ENCODE measurements around the gene PPP1R3C. TPM values are rescaled to one million over a fixed set of nuclear protein-coding genes. Genes with fewer than 3 reads are reported as not detected.

PPP1R3C gene
- total RNA-seq, 1 donor from 2014 or later, result 3.7 TPM

- Histone ChIP-seq H3K4me3 (ENCODE audit: insufficient read depth, low read depth, low read length) (no peak overlapping the region), H3K79me2 (ENCODE audit: insufficient read depth, low read length) (no peaks in the 10 kb centered on the region), H3K4me2 (ENCODE audit: low read length) (peak overlapping the region; percentile 6), H3K4me1 (ENCODE audit: insufficient read depth, low read length) (peaks cover 22% of the 10 kb centered on the region), H2AFZ (ENCODE audit: low read depth, low read length) (no peak overlapping the region), H3K9ac (ENCODE audit: low read length) (no peak overlapping the region), H3K27ac (ENCODE audit: low read depth, low read length) (peak overlapping the region; percentile 18), H4K20me1 (ENCODE audit: insufficient read depth, low read length) (no peaks in the 10 kb centered on the region), H3K36me3 (ENCODE audit: insufficient read depth, low read length) (no peaks in the 10 kb centered on the region), H3K27me3 (ENCODE audit: insufficient read depth, low read length) (no peaks in the 10 kb centered on the region), H3K9me3 (ENCODE audit: insufficient read depth, low read depth, low read length) (no peaks in the 10 kb centered on the region)
- FAIRE-seq (peak; percentile 63), DNase-seq (ENCODE audit: low read depth) (peak; percentile 92)
- Mint-ChIP-seq H3K4me1 (ENCODE audit: low read depth, unreplicated experiment) (peaks cover 25% of the 10 kb centered on the region), H3K27me3 (ENCODE audit: low read depth, unreplicated experiment) (no peaks in the 10 kb centered on the region), H3K4me3 (ENCODE audit: unreplicated experiment) (peak overlapping the region; percentile 34), H3K36me3 (ENCODE audit: low read depth, unreplicated experiment) (no peaks in the 10 kb centered on the region), H3K9me3 (ENCODE audit: unreplicated experiment) (peaks cover 5% of the 10 kb centered on the region), H3K27ac (ENCODE audit: unreplicated experiment) (peak overlapping the region; percentile 51)
- no peak for TF ChIP-seq CTCF (IDR thresholded peaks at IDR 0.05; ENCODE audit: insufficient read depth, low read depth, low read length)
- no peak for TF ChIP-seq EZH2 (IDR thresholded peaks at IDR 0.05; ENCODE audit: insufficient read depth, low read length)
These were observed 34.5 kb downstream of the PPP1R3C start for GRCh38 chr10:91598211-91598977.

GRCh38 chr10:91597197-91597881, 35.5 kb downstream of the PPP1R3C start:
- H3K4me3 Mint-ChIP-seq (ENCODE audit: unreplicated experiment), result peak overlapping the region; percentile 17
- Histone ChIP-seq H3K36me3 (ENCODE audit: insufficient read depth, low read length) (no peaks in the 10 kb centered on the region), H3K4me2 (ENCODE audit: low read length) (peak overlapping the region; percentile 40), H4K20me1 (ENCODE audit: insufficient read depth, low read length) (no peaks in the 10 kb centered on the region), H3K9ac (ENCODE audit: low read length) (no peak overlapping the region), H3K27me3 (ENCODE audit: insufficient read depth, low read length) (no peaks in the 10 kb centered on the region), H3K4me1 (ENCODE audit: insufficient read depth, low read length) (peaks cover 22% of the 10 kb centered on the region), H3K4me3 (ENCODE audit: insufficient read depth, low read depth, low read length) (no peak overlapping the region), H3K79me2 (ENCODE audit: insufficient read depth, low read length) (no peaks in the 10 kb centered on the region), H3K9me3 (ENCODE audit: insufficient read depth, low read depth, low read length) (no peaks in the 10 kb centered on the region), H2AFZ (ENCODE audit: low read depth, low read length) (peak overlapping the region; percentile 43), H3K27ac (ENCODE audit: low read depth, low read length) (peak overlapping the region; percentile 23)
- no peaks in the 10 kb centered on the region for H3K36me3 Mint-ChIP-seq (ENCODE audit: low read depth, unreplicated experiment)
- peak overlapping the region; percentile 82 for H3K27ac Mint-ChIP-seq (ENCODE audit: unreplicated experiment)
- FAIRE-seq, result no peak
- H3K9me3 Mint-ChIP-seq (ENCODE audit: unreplicated experiment), result peaks cover 5% of the 10 kb centered on the region
- TF ChIP-seq CTCF (IDR thresholded peaks at IDR 0.05; ENCODE audit: insufficient read depth, low read depth, low read length) (no peak), EZH2 (IDR thresholded peaks at IDR 0.05; ENCODE audit: insufficient read depth, low read length) (no peak)
- no peak for DNase-seq (ENCODE audit: low read depth)
- no peaks in the 10 kb centered on the region for H3K27me3 Mint-ChIP-seq (ENCODE audit: low read depth, unreplicated experiment)
- peaks cover 25% of the 10 kb centered on the region for H3K4me1 Mint-ChIP-seq (ENCODE audit: low read depth, unreplicated experiment)
